GM19043 (cell line): ENCODE results near the gene TUNAR.

Source experiments
- ATAC-seq: cut with Tn5 transposase; IDR thresholded peaks from one replicate; pipeline ENCODE4 v1.9.1; 2021; ENCODE audit warnings: low read depth; ENCODE audit not compliant: unreplicated experiment

Gene TUNAR

GRCh38 chr14:95876761-95877538, at the start of gene TUNAR:
Gene TUNAR (plus strand): TSS chr14:95876832.
- ATAC-seq, result no peak

DNA sequence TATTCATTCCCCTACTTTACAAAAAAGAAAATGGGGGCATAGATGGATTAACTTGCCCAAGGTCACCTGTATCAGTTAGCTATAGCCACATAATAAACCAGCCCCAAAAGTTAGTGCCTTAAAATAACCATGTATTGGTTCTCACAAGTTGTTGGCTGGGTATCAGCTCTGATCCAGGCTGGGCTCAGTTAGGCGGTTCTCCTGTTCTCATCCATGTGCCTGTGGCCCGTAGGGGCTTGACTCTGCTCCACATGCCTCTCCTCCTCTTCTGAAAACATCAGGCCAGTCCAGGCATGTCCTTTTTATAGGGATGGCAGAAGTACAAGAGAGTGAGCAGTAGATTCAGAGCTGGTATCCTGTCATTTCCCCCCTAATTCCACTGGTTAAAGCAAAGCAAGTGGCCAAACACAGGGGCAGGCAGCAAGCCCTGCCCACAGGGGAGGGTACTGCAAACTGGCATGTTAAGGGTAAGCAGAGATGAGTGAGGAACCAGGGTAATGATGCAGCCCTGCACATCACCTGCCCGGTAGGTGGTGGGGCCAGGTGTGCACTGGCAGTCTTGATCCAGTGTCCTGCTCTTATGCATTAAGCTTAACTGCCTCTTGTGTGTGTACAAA, 47.9 kb upstream of the TUNAR start:
- ATAC-seq, result no peak

GRCh38 chr14:95829321-95829720, 47.3 kb upstream of the TUNAR start:
- no peak for ATAC-seq

DNA sequence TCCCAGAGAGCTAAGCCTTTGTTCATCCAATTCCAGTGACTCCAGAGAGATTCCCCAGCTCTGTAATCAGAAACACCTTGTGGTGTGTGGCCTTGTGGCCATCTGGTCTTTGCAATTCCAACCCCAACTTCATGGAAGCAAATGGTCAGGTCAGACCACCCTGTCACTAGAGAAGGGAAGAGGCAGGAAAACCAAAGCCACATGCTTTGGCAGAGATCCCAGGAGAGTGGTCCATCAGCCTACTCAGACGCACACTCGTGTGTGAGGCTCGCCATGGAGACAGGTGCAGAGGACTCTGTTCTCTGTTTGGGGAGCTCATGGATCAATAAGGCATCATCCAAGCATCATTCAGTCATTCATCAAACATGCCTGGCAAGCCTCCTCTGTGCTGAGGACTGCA, 46.2 kb upstream of the TUNAR start:
- ATAC-seq, result no peak

- ATAC-seq, result no peak
Observed at GRCh38 chr14:95831041-95831440, 45.6 kb upstream of the TUNAR start.

DNA sequence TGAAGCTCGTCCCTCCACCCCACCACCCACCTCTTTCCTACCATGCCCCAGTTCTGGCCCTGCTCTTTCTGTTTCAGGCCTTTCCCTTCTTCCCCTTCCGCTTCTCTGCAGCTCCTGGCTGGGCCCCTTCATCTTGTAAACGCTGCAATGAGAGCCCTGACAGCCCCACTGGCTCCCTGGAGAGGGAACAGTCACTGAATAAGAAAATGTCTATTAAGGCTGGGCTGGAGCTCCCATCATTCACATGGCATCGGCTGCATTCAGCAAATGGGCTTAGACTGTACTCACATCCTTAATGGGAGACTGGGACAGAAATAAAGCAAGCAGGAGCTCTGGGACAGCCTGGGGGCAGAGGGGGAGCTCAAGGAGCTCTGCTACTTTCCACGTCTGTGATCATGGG, 45.2 kb upstream of the TUNAR start:
- ATAC-seq, result no peak

- no peak for ATAC-seq
Observed at GRCh38 chr14:95832012-95832411, 44.6 kb upstream of the TUNAR start.

DNA sequence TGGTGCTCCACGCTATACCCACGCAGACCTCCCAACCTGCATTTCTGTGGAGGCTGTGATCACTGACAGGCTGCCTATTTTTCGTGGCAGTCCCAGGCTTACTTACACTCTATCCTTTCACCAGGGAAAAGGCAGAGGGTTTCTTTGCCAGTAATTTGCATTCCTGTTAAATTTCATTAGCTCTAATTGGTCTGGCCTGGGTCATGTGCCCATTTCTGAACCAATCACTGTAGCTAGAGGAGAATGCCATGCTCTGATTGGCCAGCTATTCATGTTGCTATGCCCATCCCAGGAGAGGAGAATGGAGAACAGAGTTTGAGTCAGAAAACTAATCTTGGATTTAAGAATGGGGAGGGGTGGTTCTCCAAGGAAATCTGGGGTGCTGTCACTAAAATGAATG, 43.2 kb upstream of the TUNAR start:
- ATAC-seq, result no peak

GRCh38 chr14:95834496-95834895, 42.1 kb upstream of the TUNAR start:
- ATAC-seq, result no peak

GRCh38 chr14:95835121-95835730, 41.4 kb upstream of the TUNAR start:
- no peak for ATAC-seq

- ATAC-seq, result no peak
Observed at GRCh38 chr14:95838862-95839261, 37.8 kb upstream of the TUNAR start.

DNA sequence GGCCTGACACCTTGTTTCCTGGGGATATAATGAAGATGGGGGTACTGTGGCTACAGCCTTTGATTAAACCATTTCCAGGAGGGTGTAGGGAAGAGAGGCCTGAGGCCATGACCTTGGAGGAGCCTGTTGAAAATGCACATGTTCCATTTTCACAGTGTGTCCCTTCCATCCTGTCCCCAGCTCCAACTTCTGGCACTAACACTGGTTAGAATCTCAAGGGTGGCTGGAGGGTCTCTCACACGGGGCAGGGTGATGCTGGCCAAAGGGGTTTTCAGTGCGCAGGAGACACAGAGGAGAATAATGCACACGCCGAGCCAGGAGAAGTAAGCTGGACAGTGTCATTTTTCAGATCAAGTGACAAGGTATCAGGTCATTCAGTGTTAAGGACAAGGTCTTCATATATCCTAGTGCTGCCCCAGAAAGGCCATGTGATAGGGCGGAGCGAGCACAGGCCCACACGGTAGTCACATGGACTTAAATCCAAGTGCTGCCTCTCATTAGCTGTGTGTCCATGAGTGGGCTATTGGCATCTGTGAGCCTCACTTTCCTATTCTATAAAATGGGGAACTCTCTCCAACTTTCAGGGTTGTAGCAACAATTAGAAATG, 36.4 kb upstream of the TUNAR start:
- no peak for ATAC-seq

DNA sequence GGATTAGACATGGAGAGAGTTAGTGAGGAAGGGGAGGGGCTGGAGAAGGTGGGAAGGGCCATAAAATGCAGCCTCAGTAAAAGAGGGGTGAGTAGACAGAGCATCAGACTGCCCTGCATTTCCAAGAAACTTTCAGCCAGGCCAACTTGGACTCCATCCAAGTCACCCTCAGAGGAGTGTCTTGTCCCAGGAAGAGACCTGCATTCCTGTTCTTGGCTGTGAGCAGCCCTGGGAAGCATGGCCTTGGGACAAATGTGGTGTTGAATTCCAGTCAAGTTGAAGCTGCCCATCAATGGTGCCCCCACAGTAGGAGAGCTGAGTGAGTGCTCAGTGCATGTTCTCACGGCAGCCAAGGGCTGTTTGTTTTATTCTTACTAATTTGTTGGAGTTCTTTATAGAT, 35.0 kb upstream of the TUNAR start:
- no peak for ATAC-seq

- no peak for ATAC-seq
Observed at GRCh38 chr14:95849761-95850160, 26.9 kb upstream of the TUNAR start.

GRCh38 chr14:95850429-95850828, 26.2 kb upstream of the TUNAR start:
- ATAC-seq, result no peak

GRCh38 chr14:95855606-95856005, 21.0 kb upstream of the TUNAR start:
- no peak for ATAC-seq

DNA sequence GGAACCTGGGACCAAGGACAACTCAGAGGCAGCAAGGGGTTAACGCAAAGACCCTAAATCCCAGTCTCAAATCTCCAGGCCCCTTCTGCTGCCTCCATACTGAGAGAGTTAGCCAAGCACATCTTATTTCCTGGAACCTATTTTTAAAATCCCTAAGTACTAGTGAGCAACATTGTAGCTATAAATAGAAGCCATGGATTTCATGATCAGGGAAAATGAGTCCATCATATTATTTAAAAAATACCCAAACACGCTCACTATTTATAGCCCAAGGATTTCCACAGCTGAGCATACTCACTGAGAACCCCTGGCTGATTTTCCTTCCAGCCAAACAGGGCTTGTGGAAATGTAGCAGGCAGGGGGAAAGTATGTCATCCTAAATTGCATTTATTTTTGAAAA, 19.4 kb upstream of the TUNAR start:
- no peak for ATAC-seq

DNA sequence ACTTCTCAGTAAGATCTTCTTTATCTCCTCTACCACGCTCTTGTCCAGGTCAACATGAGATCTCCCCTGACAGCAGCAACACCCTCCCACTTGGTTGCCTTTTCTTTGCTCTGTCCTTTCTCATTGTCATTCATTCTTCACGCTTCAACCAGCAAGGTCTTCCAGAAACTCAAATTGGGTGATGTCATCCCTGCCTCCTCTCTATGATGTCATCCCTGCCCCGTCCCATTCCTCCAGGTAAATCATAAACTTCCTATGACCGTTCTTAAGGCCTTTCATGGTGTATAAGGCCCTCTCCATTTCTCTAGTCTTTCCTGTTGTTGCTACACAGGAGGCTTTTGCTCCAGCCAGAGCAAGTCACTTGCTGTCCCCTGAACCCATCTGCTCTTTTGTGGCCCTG, 17.7 kb upstream of the TUNAR start:
- ATAC-seq, result no peak

DNA sequence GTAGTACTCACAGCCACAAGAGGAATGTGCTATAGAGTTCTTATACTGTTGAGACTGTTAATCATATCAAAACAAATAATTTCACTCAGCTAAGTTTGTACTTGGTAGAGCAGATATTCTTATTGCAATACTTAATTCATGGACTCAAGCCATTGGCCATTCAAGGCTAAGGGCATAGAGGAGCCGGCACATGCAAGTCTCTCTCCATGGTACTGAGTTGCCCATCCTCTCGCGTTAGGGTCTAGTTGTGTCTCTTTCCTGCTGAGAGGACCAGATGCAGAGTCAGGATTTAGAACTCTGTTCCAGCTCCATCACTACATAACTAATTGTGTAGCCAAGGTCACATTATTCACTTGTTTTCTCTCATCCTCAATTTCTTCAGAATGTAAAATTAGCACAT, 14.4 kb upstream of the TUNAR start:
- ATAC-seq, result no peak

DNA sequence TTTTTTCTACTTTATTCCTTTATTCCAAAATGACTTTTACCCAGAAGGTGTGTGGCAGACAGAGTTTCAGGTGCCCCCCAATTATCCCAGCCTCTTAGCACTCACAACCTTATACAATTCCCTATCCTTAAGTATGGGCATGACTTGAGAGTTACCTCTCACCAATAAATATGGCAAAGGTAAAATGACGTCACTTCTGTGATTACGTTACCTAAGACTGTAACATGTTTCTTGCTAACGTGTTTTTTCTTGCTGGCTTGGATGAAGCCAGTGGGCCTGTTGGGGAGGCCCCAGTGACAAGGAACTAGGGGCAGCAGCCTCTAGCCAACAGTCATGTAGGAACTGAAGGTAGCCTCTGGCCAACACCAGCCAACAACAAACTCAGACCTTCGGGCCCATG, 13.3 kb upstream of the TUNAR start:
- ATAC-seq, result no peak

GRCh38 chr14:95869776-95870175, 6.9 kb upstream of the TUNAR start:
- no peak for ATAC-seq

DNA sequence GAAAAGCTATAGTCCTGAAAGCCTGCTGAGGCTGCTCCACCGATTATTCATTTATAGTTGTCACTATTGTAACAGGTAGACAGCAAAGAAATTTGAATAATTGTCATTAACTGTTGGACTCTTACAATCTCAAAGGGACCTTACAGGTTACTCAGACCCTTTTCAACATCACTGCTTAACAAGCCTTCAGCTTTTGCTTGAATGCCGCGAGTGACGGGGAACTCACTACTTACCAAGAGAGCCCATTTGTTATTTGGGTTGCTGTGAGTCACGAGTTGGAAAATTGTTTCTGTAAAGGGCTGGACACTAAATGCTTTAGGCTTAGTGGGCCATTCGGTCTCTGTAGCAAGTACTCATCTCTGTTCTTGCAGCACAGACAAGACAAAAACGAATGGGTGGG, 5.9 kb upstream of the TUNAR start:
- no peak for ATAC-seq
